Prostate gland (tissue), 2 donors: Measurements from ENCODE around the gene SLC17A1.

Experiments used
- POLR2A ChIP-seq: fragments of 450-650 bp; IDR thresholded peaks from one replicate; pipeline ENCODE4 v1.6.1; 2016; ENCODE audit warnings: antibody characterized with exemption, mild to moderate bottlenecking
- POLR2AphosphoS5 ChIP-seq: sonication (generic); formaldehyde crosslinking; IDR thresholded peaks from one replicate; pipeline ENCODE4 v1.6.1; 2017; ENCODE audit warnings: antibody characterized with exemption
- TF ChIP-seq, protein P1 (sequence below), 4 experiments: fragments of 200-600 bp in 2 of 4; fragments of 450-650 bp in 2 of 4; sonication (generic) in 2 of 4; IDR thresholded peaks; 1 replicate in 3 of 4; 2 replicates in 1 of 4; pipeline ENCODE4 v1.5.1; 2016 to 2019; ENCODE audit warnings: antibody characterized with exemption in 4 of 4, mild to moderate bottlenecking in 2 of 4, moderate library complexity in 2 of 4

DNA sequence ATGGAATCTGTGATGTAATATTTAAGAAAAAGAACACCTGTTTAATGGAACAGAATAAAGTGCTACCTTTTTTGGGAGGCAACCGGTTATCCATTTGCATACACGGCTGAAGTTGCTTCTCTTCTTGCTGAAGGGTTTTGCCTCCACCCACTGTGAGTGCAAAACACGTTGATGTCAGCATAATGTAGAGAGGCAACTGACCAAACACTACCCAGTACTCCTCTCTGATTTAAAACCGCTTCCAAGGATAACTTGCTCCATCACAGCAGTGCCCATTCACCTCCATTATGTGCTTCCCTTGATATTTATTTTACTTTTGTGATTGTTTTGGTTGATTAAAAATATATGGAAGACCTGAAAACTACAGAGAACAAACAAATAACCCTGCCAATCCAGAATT is 1.4 kb downstream of the SLC17A1 start:
- TF ChIP-seq POLR2A (no peak), POLR2AphosphoS5 (no peak)
- TF ChIP-seq, protein P1, sequence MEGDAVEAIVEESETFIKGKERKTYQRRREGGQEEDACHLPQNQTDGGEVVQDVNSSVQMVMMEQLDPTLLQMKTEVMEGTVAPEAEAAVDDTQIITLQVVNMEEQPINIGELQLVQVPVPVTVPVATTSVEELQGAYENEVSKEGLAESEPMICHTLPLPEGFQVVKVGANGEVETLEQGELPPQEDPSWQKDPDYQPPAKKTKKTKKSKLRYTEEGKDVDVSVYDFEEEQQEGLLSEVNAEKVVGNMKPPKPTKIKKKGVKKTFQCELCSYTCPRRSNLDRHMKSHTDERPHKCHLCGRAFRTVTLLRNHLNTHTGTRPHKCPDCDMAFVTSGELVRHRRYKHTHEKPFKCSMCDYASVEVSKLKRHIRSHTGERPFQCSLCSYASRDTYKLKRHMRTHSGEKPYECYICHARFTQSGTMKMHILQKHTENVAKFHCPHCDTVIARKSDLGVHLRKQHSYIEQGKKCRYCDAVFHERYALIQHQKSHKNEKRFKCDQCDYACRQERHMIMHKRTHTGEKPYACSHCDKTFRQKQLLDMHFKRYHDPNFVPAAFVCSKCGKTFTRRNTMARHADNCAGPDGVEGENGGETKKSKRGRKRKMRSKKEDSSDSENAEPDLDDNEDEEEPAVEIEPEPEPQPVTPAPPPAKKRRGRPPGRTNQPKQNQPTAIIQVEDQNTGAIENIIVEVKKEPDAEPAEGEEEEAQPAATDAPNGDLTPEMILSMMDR (IDR thresholded peaks at IDR 0.05): no peak
